Stimulated activated CD8-positive, alpha-beta memory T cell treated with anti-CD3 and anti-CD28 coated beads, Interleukin-12 subunit alpha, Interleukin-12 subunit beta, amount 100 ng/mL, for 24 hours (primary cell): ENCODE measurements around the gene UBE2G2.

Source experiments
- DNase-seq: peaks from one replicate; pipeline ENCODE4 v3.0.0-alpha.2; 2020; ENCODE audit errors: extremely low read depth

The UBE2G2 gene

DNA sequence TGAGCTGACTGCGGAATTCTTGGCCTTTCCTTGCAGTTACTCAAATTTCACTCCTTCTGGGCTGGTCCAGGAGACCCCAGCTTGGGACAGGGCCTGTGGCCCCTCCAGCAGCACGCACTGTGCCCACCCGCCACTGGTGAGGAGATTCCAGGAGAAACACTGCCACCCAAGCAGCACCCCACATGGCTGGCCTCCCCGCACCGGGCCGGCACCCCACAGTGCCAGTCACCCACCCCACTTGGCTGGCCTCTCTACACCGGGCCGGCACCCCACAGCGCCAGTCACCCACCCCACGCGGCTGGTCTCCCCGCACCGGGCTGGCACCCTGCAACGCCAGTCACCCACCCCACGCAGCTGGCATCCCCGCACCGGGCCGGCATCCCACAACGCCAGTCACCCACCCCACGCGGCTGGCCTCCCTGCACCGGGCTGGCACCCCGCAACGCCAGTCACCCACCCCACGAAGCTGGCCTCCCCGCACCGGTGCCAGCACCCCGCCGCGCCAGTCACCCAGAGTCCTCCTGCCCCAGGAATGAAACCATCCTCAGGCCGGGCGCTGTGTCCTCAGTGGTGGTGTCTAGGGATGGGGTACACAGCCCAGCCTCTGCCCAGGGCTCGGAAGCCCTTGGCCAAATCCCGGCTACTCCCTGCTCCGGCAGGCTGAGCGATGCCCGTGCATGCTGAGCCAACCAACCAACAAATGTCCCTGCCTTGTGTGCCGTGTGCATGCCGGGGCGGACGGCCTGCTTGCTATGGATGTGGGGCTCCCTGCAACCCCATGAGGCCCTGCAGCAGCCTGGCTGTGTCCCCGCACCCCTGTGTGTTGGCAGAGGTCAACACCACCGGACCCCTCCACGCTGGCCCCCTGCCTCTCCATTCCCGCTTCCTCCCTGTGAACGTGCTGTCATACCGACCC lies 51.6 kb downstream of the UBE2G2 start:
- DNase-seq: no peak

DNA sequence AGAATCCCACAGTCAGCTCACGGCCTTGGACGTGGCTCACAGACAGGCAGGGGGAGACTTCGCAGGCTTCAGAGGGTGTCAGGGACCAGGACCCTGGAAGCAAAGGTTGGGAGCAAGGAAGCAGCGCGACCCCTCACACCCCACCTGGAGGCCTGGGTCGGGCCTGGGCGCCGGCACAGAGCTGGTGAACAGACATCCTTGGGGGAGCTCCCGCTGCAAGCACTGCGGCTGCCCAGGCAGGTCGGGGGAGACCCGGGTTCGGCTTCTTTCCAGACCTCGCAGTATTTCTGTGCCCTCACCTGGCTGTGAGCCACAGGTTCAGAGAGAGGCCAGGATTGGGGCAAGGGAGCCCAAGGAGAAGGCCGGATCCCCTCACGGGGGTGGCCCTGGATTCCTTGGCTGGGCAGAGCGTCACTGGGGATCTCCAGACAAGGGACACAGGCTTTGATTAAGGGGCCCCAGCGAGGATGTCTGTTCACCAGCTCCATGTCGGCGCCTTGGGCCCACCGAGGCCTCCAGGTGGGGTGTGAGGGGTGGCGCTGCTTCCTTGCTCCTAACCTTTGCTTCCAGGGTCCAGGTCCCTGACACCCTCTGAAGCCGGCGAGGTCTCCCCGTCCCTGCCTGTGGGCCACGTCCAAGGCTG lies 52.4 kb downstream of the UBE2G2 start:
- no peak for DNase-seq

DNA sequence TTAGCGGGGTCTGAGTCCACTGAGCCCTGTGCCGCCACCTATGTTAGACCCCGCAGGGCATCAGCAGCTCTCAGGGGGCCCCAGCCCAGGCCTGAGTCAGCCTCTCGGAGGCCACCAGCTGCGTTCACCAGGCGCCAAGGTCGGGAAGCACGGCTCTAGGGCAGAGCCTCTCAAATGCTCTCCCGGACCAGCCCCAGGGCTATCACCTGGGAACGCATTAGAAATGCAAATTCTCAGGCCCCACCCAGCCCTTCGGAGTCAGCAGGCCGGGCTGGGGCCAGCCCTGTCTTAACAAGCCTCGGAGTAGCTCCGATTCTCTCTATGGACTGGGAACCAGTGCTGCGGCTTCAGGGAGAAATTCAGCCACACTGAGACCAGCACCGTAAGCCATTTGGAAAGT lies 53.0 kb downstream of the UBE2G2 start:
- no peak for DNase-seq

DNA sequence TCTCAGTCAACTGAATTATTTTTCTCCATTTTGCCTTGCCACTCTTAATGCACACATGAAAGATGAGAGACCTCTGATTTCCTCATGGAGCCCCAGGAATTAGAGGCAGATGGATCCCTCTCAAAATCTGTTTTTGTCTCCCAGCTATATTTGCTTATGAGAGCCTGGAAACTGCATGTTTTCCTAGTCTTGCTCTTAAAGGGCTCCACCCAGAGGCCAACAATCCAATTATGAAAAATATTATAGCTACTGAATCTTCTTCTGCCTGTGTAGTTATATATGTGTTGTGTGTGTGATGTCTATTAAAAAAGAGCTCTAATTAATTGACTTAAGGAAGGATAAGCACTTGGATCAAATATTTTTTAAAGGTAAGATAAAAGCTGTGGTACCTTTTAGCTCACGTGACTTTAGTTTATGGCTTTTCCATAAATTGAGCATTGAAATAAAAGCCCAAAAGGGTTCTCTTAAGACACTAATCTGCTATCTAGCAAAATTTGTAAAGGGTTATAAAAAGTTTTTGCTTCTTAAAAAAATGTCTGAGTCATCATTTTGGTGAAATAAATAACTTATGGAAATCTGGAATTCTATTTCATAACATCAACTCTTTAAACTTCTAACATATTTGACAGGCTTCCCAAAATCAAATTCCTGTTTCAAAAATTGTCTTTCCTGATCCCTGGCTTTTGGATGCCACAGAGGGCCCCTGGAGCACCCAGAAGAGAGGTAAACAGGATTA lies 59.0 kb downstream of the UBE2G2 start:
- DNase-seq: no peak

DNA sequence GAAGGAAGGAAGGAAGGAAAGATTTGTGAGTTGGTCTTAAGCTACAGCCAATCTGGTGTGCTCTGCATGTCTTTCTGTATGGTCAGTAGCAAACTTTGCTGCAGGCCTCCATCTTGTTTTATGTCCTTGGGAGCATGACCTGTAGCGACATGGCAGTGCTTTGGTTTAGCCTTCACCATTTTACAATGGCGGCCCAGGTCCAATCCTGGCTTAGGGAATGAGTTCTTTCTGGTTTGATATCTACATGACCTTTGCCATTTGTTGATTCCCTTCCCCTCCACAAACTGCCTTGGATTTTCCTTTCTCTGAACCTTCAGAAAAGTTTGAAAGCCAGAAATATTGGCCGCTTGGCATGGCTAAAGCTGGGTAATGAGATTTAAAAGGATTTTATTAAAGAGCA lies 59.7 kb downstream of the UBE2G2 start:
- DNase-seq: no peak

DNA sequence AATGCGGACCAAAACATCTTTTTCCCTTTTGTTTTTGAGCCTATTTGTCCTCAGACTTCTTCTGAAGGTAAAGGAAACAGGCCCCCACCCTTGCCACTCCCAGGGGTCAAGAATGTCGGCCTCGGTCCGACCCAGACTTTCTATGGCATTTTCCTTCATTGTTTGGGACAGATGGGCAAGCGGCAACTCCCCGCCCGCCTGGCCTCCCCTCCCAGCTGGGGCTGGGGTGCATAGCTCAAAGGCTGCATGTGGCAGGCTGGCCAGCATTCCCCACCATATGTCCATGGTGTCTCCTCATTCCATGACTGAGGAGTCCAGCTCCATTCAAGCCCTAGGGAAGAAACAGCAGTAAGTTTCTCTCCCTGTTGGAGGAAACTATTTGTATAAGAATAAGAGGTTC lies 60.9 kb downstream of the UBE2G2 start:
- DNase-seq: no peak

DNA sequence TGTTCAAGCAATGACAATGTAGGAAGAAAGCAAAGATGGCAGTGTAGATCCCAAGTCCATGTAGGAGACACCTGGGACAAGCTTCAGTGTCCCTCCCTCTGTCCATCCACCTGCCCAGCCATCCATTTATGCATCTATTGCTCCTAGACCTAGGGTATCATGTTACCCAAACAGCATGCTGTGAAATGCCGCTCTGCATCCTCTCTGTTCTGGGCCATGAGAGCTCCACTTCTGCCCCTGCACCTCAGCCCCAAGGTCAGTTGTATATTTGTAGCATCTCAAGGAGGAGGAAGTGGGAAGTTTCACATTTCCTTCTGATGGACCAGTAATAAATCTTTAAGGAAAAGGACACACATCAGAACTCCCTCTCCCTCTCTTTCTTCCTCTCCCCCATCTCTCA lies 62.3 kb downstream of the UBE2G2 start:
- DNase-seq: no peak

DNA sequence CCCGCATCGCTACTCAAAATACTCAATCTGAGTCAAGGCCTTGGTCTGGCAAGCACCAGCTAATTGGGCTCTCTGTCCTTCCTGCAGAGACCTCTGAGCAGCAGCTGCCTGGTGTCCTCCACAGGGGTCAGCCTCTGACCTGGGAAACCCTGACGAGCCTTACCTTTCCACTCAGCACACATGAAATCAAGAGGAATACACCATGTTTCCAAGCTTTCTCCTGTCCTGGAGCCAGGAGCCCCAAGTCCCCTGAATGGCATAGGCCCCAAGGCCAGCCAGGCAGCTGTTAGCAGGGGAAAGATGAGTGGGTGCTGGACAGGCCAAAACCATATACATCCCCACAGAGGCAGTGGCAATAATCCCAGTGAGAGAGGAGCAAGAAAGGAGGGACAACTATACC lies 63.0 kb downstream of the UBE2G2 start:
- no peak for DNase-seq

DNA sequence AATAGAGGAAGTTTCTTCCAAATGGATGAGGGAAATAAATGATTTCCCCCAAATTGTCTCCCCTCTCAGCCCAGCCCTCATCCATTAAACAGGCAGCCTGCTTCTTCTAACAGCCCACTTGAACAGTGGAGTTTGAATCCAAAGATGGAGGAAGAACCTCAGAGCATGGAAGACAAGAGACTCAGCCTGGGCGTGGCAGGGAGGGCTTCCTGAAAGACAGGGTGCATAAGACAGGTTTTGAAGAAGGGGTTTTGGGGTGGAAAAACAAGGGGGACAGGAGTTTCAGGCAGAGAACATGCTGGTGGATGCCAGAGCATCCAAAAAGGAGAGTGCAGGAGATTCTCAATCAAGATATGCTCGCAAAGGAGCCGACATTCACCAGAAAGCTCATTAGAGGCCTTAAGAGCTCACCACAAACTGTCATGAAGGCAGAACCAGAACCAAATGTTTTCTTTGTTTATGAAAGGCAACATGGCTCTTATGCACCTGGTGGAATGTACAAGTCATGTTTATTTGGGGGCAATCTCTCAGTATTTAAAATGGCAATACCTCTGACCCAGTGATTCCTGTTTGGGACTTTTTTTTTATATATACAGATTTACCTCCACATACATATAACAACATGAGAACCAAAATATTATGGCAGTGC lies 63.8 kb downstream of the UBE2G2 start:
- no peak for DNase-seq

DNA sequence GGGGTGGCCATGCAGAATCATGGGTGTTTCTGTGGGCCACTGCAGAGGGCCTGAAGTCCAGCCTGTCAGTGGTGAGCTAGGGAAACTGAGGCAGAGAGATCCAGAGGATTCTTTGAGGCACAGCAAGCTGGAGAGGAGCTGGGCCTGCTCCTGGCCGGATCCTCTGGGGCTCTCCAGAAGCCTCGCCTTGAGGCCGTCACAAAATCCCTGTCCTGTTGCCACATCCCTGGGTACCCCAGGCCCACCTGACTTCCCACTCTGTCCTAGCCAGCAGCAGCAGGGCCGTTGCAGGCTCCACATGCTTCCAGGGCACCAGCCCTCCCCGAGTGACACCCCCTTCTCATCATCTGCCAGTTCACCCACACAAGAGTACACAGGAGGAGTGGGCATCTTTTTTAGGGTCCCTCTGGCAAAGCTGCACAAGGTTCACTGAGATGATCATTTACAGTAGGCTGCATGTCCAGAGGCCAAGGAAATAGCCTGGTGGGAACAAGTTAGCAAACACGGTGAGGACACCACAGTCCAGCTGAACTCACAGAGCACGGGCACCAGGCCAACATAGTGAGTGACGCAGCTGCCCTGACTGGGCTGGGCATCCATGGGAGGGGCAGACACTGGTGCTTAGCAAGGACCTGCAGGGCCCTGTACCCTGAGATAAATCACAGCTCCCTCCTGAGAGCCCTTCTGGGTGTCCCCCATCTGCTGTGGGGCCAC lies 65.2 kb downstream of the UBE2G2 start:
- no peak for DNase-seq

DNA sequence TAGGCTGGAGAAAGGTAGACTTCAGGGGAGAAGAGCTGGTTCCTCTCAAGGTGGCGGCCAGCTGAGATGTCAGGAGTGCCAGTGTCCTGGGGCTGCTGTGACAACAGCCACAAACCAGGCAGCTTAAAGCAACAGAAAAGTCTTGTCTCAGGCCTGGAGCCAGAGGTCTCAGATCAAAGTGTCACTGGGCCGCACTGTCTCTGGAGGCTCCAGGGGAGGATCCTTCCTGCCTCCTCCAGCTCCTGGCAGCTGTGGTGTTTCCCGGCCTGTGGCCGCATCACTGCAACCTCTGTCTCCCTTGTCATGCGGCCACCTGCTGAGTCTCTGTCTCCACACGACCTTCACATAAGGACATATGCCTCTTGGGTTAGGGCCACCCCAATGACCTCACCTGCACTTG lies 65.8 kb downstream of the UBE2G2 start:
- DNase-seq: no peak

DNA sequence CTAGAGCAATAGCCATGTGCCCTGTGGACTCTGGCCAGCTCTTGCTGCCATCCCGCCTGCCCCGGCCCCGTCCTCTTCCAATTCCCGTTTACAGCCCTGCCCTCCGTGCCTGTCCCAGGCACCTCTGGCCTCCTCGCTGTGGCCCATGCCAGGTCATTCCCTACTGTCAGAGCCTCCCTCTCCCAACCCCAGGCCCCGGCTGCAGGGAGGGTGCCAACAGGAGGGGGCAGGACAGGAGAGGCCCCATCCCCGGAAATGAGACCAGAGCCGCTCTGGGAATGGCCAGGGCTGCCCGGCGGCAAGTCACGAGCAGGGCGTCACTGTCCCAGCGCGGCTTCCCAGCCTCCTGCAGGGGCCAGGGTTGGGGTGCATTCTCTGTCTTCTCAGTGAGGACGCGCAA lies 66.8 kb downstream of the UBE2G2 start:
- DNase-seq: no peak

DNA sequence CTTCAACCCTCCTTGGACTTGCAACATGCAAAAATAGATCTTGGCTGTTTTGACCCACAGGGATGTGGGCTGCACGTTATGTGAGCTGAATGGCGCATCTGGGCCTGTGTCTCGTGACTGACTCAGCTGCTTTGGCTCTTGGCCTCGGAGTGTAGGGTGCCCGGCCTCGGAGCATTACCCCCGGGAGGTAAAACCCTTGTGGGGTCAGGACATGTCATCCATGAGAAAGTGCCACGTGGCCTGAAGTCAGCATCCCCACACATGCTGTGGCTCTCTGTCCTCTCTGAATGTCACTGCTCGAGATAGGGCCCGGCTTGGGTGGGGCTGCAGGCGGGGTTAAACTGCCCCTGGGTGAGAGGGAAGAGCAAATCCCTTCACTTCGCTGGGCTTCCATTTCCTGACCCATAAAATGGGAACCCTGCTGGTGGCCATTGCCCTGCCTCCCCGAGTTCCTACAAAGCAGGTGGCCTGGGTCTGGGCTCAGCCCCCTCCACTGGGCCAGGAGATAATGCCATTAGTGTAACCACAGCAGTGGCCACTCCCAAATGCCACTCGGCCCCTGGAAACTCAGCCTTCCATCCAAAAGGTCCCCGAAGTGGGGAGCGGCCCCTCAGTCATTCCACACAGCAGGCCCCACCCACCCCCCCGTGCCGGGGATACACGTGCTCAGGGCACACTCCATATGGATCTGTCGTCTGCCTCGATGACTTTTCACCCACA lies 67.4 kb downstream of the UBE2G2 start:
- DNase-seq: no peak

DNA sequence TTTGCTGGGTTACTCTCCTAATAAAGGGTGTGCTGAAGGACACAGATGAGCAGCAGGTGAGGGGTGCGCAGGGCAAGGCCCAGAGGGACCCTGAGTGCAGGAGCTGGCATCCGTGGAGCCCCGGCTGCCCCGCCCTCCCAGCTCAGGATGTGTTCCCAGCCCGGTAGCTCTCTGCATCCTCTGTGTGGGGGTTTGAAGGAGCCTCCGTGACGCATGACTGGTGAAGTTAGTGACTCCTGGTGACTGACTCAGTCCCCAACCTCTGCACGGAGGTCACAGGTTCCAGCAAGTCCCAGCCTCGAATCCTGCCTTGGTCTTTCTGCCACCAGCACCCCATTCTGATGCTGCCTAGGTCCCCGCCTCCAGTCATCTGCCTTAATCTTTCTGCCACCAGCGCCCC lies 68.7 kb downstream of the UBE2G2 start:
- no peak for DNase-seq

DNA sequence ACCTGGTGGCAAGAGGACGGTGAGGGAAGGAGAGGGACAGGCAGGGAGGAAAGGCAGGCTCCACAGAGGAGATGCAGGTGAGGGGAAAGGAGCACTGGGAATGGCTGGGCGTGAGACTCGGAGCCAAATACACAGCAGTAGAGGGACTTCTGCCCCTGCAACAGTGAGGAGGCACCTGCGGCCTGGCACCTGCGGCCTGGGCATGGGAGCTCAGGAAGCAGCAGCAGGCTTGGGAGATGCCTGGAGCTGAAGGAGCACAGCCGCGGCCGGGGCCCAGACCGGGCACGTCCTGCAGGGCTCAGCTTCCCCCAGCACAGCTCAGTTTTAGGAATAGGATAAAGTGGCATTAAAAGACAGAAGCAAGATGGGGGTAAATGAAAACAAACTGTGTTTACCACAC lies 69.4 kb downstream of the UBE2G2 start:
- DNase-seq: no peak

DNA sequence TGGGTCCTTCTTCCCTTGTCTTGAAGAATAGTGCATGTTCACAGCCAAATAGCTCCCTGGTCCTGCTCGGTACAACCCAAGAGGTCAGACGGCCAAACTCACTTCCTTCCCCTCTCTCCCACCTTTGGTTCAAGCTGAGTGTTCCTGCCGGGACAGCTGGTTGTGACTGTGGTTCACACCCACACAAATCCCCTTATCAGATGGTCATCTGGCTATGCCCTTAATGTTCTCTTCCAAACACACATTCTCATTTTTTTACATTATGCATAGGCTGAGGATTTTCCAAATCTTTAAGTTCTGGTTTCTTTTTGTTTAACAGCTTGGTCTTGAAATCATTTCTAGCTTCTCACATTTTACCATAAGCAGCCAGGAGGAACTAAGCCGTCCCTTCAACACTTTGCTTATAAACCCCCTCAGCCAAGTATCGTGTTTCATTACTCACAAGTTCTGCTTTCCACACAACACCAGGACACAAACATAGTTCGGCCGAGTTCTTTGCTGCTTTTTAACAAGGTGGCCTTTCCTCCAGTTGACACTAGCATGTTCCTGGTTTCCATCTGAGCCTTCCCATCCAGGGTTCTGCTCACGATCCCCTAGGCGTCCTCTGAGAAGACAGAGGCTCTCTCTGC lies 70.6 kb downstream of the UBE2G2 start:
- DNase-seq: no peak

DNA sequence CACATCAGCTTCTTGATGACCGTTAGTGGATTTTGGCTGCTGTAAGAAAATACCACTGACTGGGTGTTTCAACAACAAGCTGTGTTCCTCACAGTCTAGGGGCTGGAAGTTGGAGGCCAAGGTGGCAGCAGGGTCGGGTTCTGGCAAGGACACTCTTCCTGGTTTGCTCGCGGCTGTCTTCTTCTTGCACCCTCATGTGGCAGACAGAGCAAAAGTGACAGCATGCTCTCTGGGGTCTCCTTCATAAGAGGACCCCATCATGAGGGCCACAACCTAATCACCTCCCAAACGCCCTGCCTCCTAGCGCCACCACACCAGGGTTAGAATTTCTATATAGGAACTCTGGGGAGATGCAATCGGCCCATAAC lies 71.6 kb downstream of the UBE2G2 start:
- no peak for DNase-seq

DNA sequence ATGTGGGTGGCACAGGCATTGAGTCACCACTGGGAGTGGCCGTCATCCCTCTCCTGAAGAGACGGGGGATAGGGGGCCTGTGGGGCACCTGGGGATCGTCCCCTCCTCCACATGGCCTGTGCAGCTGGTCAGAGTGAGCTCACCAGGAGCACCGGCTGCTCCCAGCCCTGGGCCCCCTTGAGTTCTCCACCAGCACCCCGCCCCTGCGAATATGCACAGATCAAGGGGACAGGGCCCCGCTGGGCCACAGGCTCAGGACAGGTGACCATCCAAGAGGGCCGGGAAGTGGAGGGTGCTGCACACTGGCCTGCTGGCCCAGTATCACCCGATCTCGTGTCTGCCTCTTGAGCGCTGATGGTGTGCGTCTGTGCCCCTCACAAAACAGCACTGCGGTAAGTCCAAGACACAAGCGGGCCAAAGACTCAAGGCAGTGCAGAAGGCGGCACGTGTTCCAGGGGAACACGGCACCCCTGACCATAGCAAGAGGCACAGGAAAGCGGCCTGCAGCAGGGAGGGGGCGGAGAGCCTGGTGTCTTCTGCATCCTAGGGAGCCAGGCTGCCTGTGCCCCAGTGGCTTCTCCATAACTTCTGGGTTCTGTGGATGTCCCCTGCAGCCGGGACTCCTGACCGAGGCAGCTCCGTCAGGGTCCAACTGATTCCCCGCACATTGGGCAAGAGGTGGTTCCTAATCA lies 72.1 kb downstream of the UBE2G2 start:
- no peak for DNase-seq

DNA sequence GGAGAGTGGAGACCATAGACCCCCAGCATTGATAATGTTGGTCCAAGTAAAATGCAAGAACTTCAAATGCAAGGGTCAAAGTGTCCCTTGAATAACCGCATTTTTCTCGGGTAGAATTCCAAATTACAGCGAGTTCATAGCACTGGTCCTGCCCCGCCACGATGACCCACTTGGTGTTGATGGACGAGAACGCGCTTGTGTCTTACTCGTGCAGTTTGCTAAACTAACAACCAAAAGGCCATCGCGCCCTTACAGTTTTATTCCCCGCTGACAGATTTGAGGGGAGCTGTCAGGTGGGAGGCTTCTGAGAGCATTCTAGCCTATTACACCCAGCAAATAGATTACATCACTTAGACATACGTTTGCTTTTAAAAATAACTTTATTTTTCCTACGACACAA lies 72.9 kb downstream of the UBE2G2 start:
- DNase-seq: no peak

DNA sequence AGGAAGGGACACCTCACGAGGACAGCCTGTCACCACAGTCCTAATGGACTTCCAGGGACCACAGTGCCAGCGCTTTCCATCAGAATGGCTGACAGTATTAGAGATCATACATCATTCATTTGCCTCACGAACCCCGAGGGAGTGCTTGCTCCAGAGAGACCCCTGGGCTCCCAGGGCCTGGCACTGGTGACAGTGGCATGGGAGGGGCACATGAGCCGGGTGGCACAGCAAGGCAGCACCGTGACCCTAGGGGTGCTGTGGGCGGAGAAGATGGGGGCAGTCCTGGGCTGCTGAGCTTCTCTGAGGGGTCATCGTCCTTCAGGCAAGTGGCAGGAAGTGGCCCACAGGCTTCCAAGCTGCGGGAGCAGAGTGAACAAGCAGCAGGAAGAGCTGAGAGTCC lies 73.9 kb downstream of the UBE2G2 start:
- no peak for DNase-seq
